Activated CD4-positive, alpha-beta T cell treated with anti-CD3 and anti-CD28 coated beads, Interleukin-2, Interleukin-4, amounts not matched to agents 100 ng/mL and 50 ng/mL, durations not matched to agents 16 hours and 8 hours (primary cell): ENCODE measurements around the gene AGPAT2.

ENCODE experiments used
- DNase-seq: peaks from one replicate; pipeline ENCODE4 v3.0.0-alpha.2; 2020; ENCODE audit warnings: low spot score

Gene AGPAT2

GRCh38 chr9:136687721-136688223, 515 bp upstream of the AGPAT2 start:
- DNase-seq, result no peak

DNA sequence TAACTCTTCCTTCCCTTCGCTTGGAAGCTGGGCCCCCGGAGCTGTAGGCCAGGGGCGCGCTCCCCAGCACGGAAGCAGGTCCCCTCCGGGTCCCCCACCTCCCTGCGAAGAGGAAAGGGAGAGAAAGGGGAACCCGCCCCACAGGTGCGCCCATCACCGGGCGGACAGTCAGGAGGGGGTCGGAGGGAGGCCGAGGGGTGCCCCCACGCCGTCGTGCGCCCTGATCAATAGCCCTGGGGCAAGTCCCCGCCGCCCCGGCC, 793 bp downstream of the AGPAT2 start:
- DNase-seq, result no peak

DNA sequence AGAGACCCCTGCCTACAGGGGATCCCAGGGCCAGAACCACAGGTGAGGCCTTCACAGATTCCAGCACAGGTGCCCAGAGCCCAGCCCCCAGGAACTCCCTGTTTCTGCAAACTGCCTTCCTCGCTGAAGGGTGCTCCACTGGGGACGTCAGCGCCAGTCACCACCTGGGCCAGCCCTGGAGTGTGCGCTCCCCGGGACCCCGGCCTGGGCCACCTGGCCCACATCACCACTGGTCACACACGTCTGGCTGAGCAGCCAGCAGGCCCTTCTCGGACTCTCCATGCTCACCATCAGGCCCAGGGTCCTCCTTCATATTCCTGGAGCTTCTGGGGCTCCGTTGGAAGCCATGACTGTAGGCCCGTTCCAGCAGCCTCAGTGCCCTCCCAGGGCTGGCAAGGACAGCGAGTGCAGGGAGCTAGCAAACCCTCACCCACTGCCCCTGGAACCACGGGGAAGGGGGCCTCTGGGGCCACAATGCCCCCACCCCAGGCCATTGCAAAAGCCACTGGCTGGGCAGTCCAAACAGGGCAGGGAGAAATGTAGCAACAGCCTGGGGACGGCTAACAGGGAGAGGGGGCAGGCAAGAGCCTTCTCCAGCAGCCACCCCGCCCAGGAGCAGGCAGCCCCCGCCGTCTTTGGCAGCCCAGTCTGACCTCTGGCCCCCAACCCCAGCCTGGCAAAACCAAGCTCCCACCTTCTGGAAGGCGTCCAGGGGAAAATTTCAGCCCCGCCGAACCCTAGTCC, 1.3 kb downstream of the AGPAT2 start:
- DNase-seq, result no peak

DNA sequence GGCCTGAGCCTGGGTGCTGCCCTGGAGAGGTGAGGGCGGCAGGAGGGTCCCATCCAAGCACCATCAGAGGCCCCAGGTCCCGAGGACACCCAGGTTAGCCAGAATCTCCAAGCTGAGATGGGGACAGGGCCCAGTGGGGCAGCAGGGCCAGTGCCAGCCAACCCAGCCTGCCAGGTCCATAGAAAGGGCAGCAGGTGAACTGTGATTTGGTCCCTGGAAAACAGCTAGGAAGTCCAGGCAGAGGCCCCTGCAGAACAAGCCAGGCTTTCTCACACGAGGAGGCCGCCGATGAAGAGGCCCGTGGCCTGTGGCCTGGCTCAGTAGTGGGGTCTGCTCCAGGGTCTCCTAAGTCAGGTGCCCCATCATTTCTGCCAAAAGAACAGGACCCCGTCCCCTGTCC, 2.0 kb downstream of the AGPAT2 start:
- no peak for DNase-seq

GRCh38 chr9:136684799-136685198, 2.5 kb downstream of the AGPAT2 start:
- no peak for DNase-seq

DNA sequence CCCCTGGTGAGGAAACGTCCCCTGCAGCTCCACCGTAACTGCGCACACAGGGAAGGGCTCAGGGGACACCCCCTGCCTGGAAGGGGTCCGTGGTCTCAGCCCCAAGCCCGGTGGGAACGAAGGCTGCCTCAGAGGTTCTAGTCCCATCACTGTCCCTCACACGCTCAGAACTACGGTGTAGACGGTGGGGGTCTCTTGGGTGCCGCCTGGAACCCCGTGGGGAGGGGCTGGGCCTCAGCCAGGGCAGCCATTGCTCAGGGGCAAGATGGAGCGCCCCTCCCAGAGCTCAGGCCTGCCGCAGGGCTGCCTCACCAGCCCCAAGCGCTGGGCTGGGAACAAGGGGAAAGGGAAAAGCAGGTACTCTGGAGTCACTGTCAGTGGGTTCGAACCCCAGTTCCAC, 2.9 kb downstream of the AGPAT2 start:
- no peak for DNase-seq

DNA sequence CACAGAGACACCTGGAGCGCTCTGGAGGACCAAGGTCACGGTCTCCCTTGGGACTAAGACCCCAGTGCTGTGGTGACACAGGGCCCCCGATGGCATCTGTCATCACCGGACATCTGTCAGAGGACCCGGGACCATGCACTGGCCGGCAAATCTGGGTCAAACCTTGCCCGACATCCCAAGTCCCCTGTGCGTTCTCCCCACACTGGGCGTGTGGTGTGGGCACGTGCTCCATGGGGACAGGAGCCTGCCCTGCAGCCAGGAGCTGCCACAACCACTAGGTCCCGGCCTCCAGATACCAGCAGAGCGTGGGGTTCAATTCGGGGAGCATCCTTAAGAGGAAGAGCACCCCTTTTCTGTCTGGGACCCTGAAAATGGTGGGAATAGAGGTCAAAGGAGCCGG, 3.5 kb downstream of the AGPAT2 start:
- no peak for DNase-seq

GRCh38 chr9:136683173-136683745, 4.0 kb downstream of the AGPAT2 start:
- no peak for DNase-seq

DNA sequence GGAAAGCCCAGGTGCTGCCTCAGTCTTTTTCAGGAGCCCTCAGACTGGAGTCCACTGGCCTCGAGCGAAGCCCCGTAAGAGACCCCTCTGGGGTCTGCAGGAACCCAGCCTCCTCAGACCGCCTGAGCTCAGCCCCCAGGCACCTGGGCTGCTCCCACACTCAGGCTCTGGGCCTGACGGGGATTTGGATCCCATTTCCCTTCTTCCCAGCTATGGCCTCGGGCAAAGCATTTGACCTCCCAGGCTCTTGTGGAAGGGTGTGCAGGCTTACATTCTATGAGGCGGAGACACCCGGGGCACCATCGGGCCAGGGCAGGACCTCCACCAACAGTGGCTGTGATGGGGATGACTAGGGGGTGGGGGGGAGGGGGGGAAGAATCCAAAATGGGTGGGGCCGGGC, 4.5 kb downstream of the AGPAT2 start:
- no peak for DNase-seq

DNA sequence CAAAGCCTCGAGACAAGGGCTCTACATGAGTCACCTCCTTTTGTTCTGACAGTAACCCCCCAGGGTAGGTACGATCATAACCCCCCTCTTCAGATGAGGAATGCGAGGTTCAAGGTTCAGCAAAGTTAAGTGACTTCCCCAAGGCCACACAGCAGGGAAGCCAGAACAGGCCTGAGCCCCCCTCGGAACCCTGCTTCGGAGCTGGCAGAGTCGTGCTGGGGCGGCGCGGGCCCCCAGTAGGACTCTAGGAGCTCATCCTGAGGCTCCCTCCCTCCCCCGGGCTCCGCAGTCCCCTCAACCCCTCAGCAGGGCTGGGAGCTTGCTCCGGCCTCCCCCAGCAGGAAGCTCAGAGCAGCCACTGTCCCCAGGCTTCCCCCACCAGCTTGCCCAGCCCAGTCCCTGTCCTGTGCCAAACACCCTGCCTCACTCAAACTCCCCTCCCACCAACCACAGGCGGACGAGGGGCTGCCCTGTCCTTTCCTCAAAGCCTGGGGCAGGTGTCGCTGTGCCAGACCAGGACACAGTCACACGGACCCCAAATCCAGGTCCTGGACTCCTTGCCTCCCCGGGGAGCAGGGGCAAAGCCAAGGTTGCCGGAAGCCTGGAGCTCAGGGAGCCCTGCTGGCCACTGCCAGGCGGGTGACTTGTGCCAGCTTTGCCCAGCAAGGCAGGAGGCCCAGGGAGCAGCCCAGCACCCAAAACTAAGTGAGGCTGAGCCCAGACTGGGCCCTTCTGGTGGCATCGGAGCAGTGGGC, 5.1 kb downstream of the AGPAT2 start:
- DNase-seq, result no peak

DNA sequence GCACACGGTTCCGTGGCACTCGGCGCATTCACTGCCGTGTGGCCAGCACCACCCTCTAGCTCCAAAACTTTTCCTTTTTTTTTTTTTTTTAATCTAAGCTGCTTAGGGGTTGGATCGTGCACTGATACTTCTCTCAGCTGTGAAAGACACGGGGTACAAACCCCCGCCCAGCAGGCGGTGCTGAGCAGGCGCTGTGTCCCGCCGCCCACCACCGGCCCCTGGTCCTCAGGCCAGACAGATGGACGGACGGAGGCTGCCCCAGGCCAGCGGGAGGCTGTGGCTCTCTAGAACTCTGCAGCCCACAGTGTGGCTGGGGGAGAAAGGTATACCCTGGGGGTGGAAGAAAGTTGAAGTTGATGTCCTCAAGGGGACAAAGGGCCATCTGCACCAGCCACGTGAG, 6.2 kb downstream of the AGPAT2 start:
- DNase-seq, result no peak

DNA sequence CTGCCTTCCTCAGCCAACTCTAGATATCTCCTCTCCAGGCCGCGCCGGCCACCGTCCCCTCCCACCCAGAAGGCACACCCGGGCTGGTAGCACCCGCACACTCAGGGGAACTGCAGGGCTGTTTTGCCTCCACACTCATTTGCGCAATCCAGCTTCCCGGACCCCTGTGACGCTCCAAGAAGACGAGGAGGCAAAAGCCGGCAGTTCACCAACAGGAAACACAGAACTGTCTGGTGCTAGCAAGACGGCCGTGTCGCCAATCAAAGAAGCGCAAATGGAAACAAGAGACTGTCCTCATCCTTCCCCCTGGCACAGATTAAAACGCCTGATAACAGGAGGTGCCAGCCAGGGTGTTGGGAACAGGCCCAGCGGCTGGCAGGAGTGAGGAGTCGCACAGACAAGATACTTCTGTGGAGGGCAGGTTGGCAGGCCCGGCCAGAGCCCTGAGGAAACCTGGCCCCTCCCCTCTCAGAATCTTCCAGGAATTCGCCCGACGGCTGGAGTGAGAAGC, 7.8 kb downstream of the AGPAT2 start:
- no peak for DNase-seq

DNA sequence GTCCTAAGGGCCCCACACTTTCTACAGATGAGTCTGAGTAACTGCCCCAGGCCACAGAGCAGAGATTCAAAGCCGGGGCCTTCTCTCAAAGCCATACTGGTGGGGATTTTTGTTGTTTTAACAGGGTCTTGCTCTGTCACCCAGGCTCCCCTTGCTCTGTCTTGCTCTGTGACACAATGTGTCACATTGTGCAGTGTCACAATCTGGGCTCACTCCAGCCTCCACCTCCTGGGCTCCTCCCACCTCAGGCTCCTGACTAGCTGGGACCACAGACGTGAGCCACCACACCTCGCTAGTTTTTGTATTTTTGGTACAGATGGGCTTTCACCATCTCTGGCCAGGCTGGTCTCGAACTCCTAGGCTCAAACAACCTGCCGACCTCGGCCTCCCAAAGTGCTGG, 8.6 kb downstream of the AGPAT2 start:
- DNase-seq, result no peak

DNA sequence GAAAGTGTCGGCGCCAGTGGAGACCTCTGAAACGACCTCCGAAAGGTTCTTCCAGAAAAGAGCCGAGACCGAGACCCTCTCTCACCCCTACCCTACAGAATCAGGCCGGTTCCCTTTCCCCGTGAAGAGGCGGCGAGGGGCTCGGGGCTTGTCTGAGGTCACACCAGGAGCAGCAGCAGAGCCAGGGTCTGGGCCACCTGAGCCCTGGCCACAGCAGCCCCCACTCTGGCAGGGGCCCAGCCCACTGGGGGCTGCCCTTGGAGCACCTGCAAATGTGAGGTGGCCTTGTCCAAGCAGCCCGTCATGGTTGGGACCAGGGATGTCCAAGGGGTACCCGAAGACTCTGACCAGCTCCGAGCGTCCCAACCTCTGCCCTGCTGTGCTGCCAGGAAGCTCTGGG, 9.2 kb downstream of the AGPAT2 start:
- DNase-seq, result no peak

GRCh38 chr9:136676920-136677686, 10.2 kb downstream of the AGPAT2 start:
- no peak for DNase-seq

- no peak for DNase-seq
Measured at GRCh38 chr9:136676297-136676794, 10.9 kb downstream of the AGPAT2 start.

- DNase-seq, result no peak
Measured at GRCh38 chr9:136675477-136676296, 11.6 kb downstream of the AGPAT2 start.

GRCh38 chr9:136674786-136675349, 12.4 kb downstream of the AGPAT2 start:
- DNase-seq, result no peak

DNA sequence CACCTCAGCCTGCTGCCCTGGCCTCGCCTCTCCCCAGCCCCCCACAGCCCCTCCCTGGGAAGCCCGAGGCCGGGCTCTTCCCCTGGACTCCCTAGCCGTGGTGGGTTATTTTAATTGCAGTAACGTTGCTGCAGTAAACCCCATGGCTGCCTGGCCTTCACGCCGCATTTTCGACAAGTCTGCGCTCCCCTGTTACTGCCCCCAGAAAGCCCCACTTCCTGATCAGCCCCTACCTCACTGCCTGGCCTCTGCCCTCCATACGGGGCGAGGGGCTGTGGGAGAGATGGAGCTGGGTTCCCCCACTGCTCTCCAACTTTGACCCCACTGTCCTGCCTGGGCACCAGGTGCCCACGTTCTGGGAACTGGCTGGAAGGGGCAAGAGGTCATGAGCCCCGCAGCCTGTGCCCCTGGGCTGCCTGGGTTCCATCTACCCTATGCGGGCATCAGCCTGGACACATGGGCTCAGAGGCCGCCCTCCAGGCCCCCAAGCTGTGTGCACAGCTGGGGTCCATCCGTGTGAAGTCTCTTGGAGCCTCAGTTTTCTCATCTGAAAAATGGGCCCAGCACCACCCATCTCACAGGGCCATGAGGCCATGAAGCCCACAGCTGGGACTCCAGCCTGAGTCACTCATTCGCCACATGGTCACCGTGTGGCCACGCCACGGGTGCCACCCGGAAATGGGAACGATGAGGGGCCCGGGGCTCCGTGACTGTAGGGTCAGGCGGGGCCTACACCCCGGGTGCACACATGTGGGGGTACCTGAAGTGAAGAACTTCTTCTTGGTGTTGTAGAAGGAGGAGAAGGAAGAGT, 13.1 kb downstream of the AGPAT2 start:
- DNase-seq, result no peak
